CD4-positive, alpha-beta T cell treated with Interleukin-4 for 4 hours (primary cell): ENCODE data around the gene DMBT1.
"Not testable (repeated sequence)": the region's sequence is repeated elsewhere in the genome, so short reads cannot be mapped to it uniquely, and the experiment has no call there.

Experiments
- DNase-seq: peaks from one replicate; pipeline ENCODE4 v3.0.0-alpha.2; 2020

The DMBT1 gene

GRCh38 chr10:122588381-122588780 is 27.8 kb downstream of the DMBT1 start:
- DNase-seq = no peak

- no peak for DNase-seq
These were observed 29.6 kb downstream of the DMBT1 start for GRCh38 chr10:122590153-122590552.

- DNase-seq = no peak
These were observed 31.2 kb downstream of the DMBT1 start for GRCh38 chr10:122591736-122592135.

- DNase-seq = no peak
These were observed 31.6 kb downstream of the DMBT1 start for GRCh38 chr10:122592161-122592560.

GRCh38 chr10:122617476-122618270 is 57.1 kb downstream of the DMBT1 start:
- DNase-seq = no peak

- DNase-seq = no peak
These were observed 58.1 kb downstream of the DMBT1 start for GRCh38 chr10:122618461-122619165.

- not testable (repeated sequence) for DNase-seq
These were observed 60.4 kb downstream of the DMBT1 start for GRCh38 chr10:122620961-122621360.

- DNase-seq = no peak
These were observed 64.0 kb downstream of the DMBT1 start for GRCh38 chr10:122624546-122624945.

GRCh38 chr10:122630526-122630925 is 70.0 kb downstream of the DMBT1 start:
- no peak for DNase-seq

GRCh38 chr10:122632031-122632430 is 71.5 kb downstream of the DMBT1 start:
- no peak for DNase-seq

GRCh38 chr10:122632576-122632975 is 72.0 kb downstream of the DMBT1 start:
- no peak for DNase-seq

- no peak for DNase-seq
These were observed 76.4 kb downstream of the DMBT1 start for GRCh38 chr10:122636953-122637352.

- no peak for DNase-seq
These were observed 76.8 kb downstream of the DMBT1 start for GRCh38 chr10:122637376-122637775.

- DNase-seq = no peak
These were observed 77.6 kb downstream of the DMBT1 start for GRCh38 chr10:122638106-122638505.

- no peak for DNase-seq
These were observed 79.2 kb downstream of the DMBT1 start for GRCh38 chr10:122639801-122640200.

GRCh38 chr10:122640921-122641320 is 80.4 kb downstream of the DMBT1 start:
- no peak for DNase-seq

- DNase-seq = no peak
These were observed 82.4 kb downstream of the DMBT1 start for GRCh38 chr10:122642726-122643605.

GRCh38 chr10:122643931-122644534 is 83.5 kb downstream of the DMBT1 start:
- DNase-seq = no peak

- no peak for DNase-seq
These were observed 86.2 kb downstream of the DMBT1 start for GRCh38 chr10:122646511-122647382.

GRCh38 chr10:122647383-122647968 is 86.9 kb downstream of the DMBT1 start:
- DNase-seq = no peak
